Measurements from ENCODE around the gene NECAP2. TPM values are rescaled to one million over a fixed set of nuclear protein-coding genes. Genes with fewer than 3 reads are reported as not detected.
"Not testable (repeated sequence)": the region's sequence is repeated elsewhere in the genome, so short reads cannot be mapped to it uniquely, and the experiment has no call there.

The NECAP2 gene
- total RNA-seq, 1 donor from 2014 or later, result 121 TPM

GRCh38 chr1:16461681-16462080 is 21.2 kb downstream of the NECAP2 start:
- peak; percentile 6 for DNase-seq (ENCODE audit: low read depth)

- DNase-seq (ENCODE audit: low read depth), result no peak
Measured at GRCh38 chr1:16462773-16463330, 22.3 kb downstream of the NECAP2 start.

DNA sequence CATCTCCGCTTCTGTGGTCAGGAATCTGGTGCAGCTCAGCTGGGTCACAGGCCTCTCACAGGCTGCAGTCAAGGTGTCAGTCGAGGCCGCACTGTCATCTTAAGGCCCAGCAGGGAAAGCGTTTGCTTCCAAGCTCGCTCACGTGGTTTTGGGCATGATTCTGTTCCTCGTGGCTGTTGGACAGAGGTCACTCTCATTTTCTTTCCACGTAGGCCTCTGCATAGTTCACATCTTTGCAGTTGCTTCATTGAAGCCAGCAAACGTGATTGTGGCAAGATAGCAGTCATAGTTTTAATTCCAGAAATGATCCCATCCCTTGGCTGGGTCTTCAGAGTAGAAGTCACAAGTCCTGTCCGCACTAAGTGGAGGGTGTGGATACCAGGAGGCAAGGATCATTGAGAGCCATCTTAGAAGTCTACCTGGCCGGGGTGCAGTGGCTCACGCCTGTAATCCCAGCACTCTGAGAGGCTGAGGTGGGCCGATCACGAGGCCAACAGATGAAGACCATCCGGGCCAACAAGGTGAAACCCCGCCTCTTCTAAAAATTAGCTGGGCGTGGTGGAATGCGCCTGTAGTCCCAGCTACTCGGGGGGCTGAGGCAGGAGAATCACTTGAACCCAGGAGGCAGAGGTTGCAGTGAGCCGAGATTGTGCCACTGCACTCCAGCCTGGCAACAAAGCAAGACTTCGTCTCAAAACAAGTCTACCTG is 24.5 kb downstream of the NECAP2 start:
- no peak for DNase-seq (ENCODE audit: low read depth)

DNA sequence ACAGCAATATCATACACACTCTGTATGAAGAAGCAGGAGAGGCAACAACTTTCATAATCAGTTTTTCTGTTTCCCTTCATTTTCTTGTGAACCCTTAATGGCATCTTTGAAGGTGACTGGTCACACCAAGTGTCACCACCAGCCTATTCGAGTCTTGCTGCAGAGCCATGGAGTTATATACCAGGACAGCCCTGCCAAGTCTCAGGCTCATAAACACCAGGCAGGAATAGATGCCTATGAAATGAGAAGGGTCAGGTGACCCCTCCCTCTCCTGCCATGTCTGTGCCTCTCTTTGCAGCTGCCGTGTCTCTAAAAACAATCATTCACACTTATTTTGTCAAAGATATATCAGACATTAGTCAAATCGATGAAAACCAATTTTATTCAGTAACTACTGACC is 28.0 kb downstream of the NECAP2 start:
- DNase-seq (ENCODE audit: low read depth), result no peak

GRCh38 chr1:16474166-16474800 is 33.8 kb downstream of the NECAP2 start:
- DNase-seq (ENCODE audit: low read depth), result no peak

GRCh38 chr1:16474891-16475290 is 34.4 kb downstream of the NECAP2 start:
- DNase-seq (ENCODE audit: low read depth), result not testable (repeated sequence)

DNA sequence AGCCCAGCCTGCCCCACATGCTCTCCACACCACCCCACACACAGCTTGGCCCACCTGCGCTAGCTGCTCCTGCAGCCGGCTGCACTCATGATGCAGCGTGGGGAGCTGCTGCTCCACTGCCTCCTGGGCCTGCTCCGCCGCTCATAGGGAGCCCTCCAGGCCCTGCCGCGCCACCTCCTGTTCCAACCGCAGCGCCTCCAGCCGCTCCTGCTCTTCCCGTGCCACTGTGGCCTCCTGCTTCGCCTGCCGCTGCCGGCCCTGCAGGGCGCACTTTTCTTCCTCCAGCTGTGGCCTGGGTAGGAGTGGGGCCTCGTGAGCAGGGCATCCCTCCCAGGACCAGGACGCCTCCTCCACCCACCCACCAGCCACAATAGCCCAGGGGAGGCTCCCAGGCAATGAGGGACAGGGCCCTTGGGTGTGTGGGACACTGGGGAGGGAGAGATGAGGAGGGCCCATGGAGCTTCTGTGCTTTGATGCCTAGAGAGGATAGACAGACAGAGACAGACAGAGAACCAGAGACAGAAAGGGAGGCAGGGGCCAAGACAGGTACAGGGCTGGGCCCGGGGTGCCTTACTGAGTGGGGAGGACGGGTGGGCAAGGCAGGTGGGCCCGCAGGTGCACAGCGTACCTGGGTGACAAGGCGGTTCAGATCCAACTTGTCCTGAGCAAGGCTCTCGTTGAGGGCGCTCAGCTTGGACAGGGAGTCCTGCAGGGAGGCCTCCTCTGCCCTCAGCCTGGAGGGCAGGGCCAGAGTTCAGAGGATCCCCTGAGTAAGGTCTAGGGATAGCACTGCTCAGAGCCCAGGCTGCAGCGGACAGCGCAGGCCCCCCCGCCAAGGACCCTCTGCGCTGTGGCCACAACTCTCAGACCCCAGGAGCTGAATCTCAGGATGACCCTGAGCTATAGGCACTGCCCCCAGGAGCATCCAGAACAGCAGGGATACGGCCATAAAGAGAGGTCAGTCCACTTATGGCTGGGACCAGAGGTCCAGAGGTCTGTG is 35.5 kb downstream of the NECAP2 start:
- not testable (repeated sequence) for DNase-seq (ENCODE audit: low read depth)

GRCh38 chr1:16478091-16478490 is 37.6 kb downstream of the NECAP2 start:
- DNase-seq (ENCODE audit: low read depth), result no peak

DNA sequence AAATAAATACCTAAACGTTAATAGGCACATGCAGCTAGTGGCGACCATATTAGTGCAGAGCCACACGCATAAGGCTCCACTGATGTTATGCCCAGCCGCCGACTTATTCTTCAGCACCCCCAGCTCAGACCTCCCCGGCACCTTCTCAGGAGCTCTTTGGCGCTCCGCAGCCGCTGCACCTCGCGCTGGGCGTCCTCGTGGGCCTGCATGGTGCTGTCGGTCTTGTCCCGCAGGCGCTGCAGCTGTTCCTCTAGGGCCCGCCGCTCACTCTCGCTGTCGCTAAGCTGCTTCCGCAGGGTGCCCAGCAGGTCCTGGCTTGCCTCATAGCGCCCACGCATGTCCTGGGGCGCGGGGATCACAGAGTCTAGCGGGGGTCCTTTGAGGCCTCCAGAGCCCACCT is 42.6 kb downstream of the NECAP2 start:
- not testable (repeated sequence) for DNase-seq (ENCODE audit: low read depth)

DNA sequence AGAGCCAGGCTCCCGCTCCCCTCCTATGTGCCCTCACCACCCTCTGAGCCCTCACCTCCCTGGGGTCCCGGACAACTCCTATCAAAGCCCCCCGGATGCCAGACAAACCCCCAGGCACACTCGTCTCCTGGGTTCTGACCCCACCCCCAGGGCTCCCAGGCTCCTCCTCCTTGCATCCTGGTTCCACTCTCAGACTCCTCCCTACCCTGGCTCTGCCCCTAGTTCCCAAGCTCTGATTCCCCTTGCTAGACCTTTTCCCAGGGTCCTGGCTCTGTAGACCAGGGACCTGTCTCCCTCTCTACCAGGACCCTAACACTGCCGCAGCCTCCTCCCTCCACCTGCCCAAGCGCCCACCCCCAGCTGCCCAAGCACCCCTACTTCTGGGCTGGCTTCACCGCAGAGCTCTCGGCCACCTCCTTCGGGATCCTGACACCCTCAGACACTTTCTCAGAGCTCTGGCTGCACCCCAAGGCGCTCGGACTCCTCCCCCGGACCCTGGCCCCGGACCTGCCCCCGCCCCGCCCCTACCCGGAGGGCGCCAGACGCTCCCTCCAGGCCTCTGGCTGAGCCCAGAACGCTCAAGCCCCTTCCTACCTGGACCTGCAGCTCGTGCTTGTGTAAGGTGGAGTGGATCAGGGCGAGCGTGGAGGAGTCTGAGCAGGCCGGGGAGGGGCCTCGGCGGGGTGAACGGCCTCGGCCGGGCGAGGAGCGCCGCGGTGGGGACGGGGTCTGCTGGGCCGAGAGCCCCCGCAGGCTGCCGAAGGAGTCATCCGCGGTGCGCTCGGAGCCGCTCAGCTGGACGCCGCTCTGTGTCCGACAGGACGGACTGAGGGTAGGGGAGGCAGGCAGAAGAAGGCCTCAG is 43.3 kb downstream of the NECAP2 start:
- DNase-seq (ENCODE audit: low read depth), result not testable (repeated sequence)

GRCh38 chr1:16484501-16484835 is 43.9 kb downstream of the NECAP2 start:
- DNase-seq (ENCODE audit: low read depth), result no peak

- no peak for DNase-seq (ENCODE audit: low read depth)
Measured at GRCh38 chr1:16484931-16485330, 44.4 kb downstream of the NECAP2 start.

- not testable (repeated sequence) for DNase-seq (ENCODE audit: low read depth)
Measured at GRCh38 chr1:16486316-16486715, 45.8 kb downstream of the NECAP2 start.

GRCh38 chr1:16487011-16487410 is 46.5 kb downstream of the NECAP2 start:
- DNase-seq (ENCODE audit: low read depth), result not testable (repeated sequence)

DNA sequence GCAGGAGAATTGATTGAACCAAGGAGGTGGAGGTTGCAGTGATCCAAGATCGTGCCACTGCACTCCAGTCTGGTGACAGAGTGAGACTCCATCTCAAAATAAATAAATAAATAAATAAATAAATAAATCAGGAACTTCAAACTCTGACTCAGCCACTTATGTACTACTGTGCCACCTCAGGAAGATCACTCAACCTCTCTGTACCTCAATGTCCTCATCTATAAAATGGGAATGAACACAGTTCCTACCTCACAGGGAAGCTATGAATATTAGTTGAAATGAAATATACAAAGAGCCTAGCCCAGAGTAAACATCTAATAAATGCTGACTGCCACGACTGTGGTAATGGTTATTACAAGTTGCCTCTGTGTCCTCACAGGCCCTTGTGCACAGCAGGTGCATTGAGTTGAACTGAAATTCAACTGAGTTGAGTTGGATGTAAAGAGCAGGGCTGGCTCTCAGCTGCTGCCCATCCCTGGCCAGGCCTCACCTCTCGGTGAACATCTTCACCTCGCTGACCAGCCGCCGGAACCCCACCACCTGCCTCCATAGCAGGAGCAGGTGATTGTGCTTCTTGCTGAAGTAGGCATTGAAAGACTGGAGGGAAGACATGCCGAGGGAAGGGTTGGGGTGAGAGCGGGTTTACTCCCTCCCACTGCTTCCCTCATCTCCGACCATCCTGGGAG is 48.8 kb downstream of the NECAP2 start:
- not testable (repeated sequence) for DNase-seq (ENCODE audit: low read depth)

GRCh38 chr1:16491056-16491675 is 50.6 kb downstream of the NECAP2 start:
- DNase-seq (ENCODE audit: low read depth), result no peak

DNA sequence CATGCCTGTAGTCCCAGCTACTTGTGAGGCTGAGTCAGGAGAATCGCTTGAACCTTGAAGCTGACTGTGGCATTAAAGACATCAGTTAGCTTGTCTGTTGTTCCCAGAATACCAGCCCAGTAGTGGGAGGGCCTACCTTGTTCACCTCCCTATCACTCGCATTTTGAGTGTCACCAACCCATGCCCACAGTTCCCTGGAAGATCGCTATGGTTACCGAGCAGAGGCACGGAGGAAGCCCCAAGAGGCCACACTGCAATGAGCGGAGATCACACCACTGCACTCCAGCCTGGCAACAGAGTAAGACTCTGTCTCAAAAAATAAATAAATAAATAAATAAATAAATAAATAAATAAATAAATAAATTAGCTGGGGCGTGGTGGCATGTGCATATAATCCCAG is 52.4 kb downstream of the NECAP2 start:
- peak; percentile 11 for DNase-seq (ENCODE audit: low read depth)

GRCh38 chr1:16493731-16494130 is 53.2 kb downstream of the NECAP2 start:
- DNase-seq (ENCODE audit: low read depth), result not testable (repeated sequence)

GRCh38 chr1:16497474-16497904 is 57.0 kb downstream of the NECAP2 start:
- DNase-seq (ENCODE audit: low read depth), result peak; percentile 3

DNA sequence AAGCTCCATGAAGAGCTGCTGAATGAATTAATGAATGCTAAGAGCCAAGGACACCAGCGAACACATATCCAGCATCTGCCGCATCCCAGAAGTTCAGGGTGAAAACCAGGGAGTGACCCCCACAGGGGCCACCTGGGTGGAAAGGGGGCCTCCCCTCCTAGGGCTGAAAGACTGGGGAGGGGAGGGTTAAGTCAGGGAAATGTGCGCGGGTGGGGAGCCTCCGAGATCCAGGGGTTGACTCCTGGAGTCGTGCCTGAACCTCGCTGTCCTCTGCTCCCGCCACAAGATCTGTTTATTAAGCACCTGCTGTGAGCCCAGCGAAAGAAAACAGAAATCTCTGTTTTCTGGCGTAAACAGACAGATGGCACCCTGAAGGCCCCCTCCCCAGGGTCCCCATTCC is 57.5 kb downstream of the NECAP2 start:
- not testable (repeated sequence) for DNase-seq (ENCODE audit: low read depth)

Measured in renal cortical epithelial cell (primary cell).